ENCODE measurements around the gene ZNF683.
A peak's percentile ranks its signal among the peaks of the same experiment; 100 is the strongest.

ZNF683 gene

GRCh38 chr1:26354972-26355371 is 17.6 kb downstream of the ZNF683 start:
- Mint-ChIP-seq H3K4me1 (peaks cover 30% of the 10 kb centered on the region), H3K27ac (no peak overlapping the region), H3K4me3 (no peak overlapping the region), H3K27me3 (peaks cover 14% of the 10 kb centered on the region), H3K9me3 (no peaks in the 10 kb centered on the region)
- DNase-seq (no peak), ATAC-seq (no peak)

- H3K27ac Mint-ChIP-seq: peak within 1 kb of the TSS; percentile 8 to 72
- H3K4me3 Mint-ChIP-seq: no peak within 1 kb of the TSS
Observed at GRCh38 chr1:26353976-26354820, 18.4 kb downstream of the ZNF683 start, which contains the start of gene CRYBG2. Gene CRYBG2, minus strand, starts transcription at chr1:26354130. Its CDS starts 7,473 bp downstream, at chr1:26346657.

GRCh38 chr1:26353210-26353859 is 19.2 kb downstream of the ZNF683 start:
- Mint-ChIP-seq H3K27me3 (peaks cover 7% of the 10 kb centered on the region), H3K9me3 (no peaks in the 10 kb centered on the region), H3K27ac (peak overlapping the region; percentile 8 to 72), H3K4me1 (peaks cover 14% of the 10 kb centered on the region), H3K4me3 (no peak overlapping the region)
- DNase-seq (no peak), ATAC-seq (no peak)

More at GRCh38 chr1:26353976-26354820, 18.4 kb downstream of the ZNF683 start, which contains the start of gene CRYBG2:
- ATAC-seq (no peak), DNase-seq (no peak)
- Mint-ChIP-seq H3K27me3 (peaks cover 7% of the 10 kb centered on the region), H3K9me3 (no peaks in the 10 kb centered on the region), H3K4me1 (peaks cover 22% of the 10 kb centered on the region)

GRCh38 chr1:26352338-26352679 is 20.2 kb downstream of the ZNF683 start:
- Mint-ChIP-seq H3K27me3 (peaks cover 7% of the 10 kb centered on the region), H3K4me3 (no peak overlapping the region), H3K9me3 (no peaks in the 10 kb centered on the region), H3K27ac (no peak overlapping the region), H3K4me1 (peaks cover 5% of the 10 kb centered on the region)
- no peak for ATAC-seq
- no peak for DNase-seq

- Mint-ChIP-seq H3K4me3 (no peak overlapping the region), H3K4me1 (peaks cover 5% of the 10 kb centered on the region), H3K9me3 (no peaks in the 10 kb centered on the region), H3K27me3 (peaks cover 7% of the 10 kb centered on the region), H3K27ac (no peak overlapping the region)
- no peak for DNase-seq
- no peak for ATAC-seq
Observed at GRCh38 chr1:26351590-26352337, 20.8 kb downstream of the ZNF683 start.

GRCh38 chr1:26350701-26351589 is 21.6 kb downstream of the ZNF683 start:
- Mint-ChIP-seq H3K4me3 (no peak overlapping the region), H3K27me3 (peaks cover 5% of the 10 kb centered on the region), H3K27ac (no peak overlapping the region), H3K4me1 (peaks cover 4% of the 10 kb centered on the region), H3K9me3 (no peaks in the 10 kb centered on the region)
- DNase-seq: no peak
- no peak for ATAC-seq

- H3K4me1 Mint-ChIP-seq: no peaks in the 10 kb centered on the region
- no peaks in the 10 kb centered on the region for H3K9me3 Mint-ChIP-seq
- no peak overlapping the region for H3K4me3 Mint-ChIP-seq
- ATAC-seq (no peak), DNase-seq (no peak)
- no peaks in the 10 kb centered on the region for H3K27me3 Mint-ChIP-seq
- no peak overlapping the region for H3K27ac Mint-ChIP-seq
Observed at GRCh38 chr1:26350343-26350700, 22.2 kb downstream of the ZNF683 start.

GRCh38 chr1:26349877-26350244 is 22.7 kb downstream of the ZNF683 start:
- ATAC-seq: no peak
- Mint-ChIP-seq H3K27ac (no peak overlapping the region), H3K4me1 (no peaks in the 10 kb centered on the region), H3K9me3 (no peaks in the 10 kb centered on the region), H3K4me3 (no peak overlapping the region), H3K27me3 (no peaks in the 10 kb centered on the region)
- DNase-seq: no peak

- Mint-ChIP-seq H3K4me1 (no peaks in the 10 kb centered on the region), H3K4me3 (no peak overlapping the region), H3K9me3 (no peaks in the 10 kb centered on the region), H3K27me3 (no peaks in the 10 kb centered on the region), H3K27ac (no peak overlapping the region)
- DNase-seq: no peak
- ATAC-seq: no peak
Observed at GRCh38 chr1:26349188-26349876, 23.2 kb downstream of the ZNF683 start.

GRCh38 chr1:26346274-26347033 is 26.1 kb downstream of the ZNF683 start:
- H3K4me1 Mint-ChIP-seq: no peaks in the 10 kb centered on the region
- H3K27me3 Mint-ChIP-seq: no peaks in the 10 kb centered on the region
- DNase-seq: no peak
- ATAC-seq: no peak
- no peak overlapping the region for H3K4me3 Mint-ChIP-seq
- no peak overlapping the region for H3K27ac Mint-ChIP-seq
- no peaks in the 10 kb centered on the region for H3K9me3 Mint-ChIP-seq

GRCh38 chr1:26345718-26346117 is 26.8 kb downstream of the ZNF683 start:
- H3K4me1 Mint-ChIP-seq: no peaks in the 10 kb centered on the region
- H3K9me3 Mint-ChIP-seq: no peaks in the 10 kb centered on the region
- no peak overlapping the region for H3K4me3 Mint-ChIP-seq
- H3K27ac Mint-ChIP-seq: no peak overlapping the region
- ATAC-seq (no peak), DNase-seq (no peak)
- no peaks in the 10 kb centered on the region for H3K27me3 Mint-ChIP-seq

- Mint-ChIP-seq H3K4me1 (no peaks in the 10 kb centered on the region), H3K27ac (peak overlapping the region in 1 of 2 donors; percentile 64), H3K4me3 (no peak overlapping the region), H3K9me3 (no peaks in the 10 kb centered on the region), H3K27me3 (no peaks in the 10 kb centered on the region)
- ATAC-seq (no peak), DNase-seq (no peak)
Observed at GRCh38 chr1:26344147-26344920, 28.2 kb downstream of the ZNF683 start.

- DNase-seq: no peak
- H3K27ac Mint-ChIP-seq: no peak overlapping the region
- no peak for ATAC-seq
- no peaks in the 10 kb centered on the region for H3K9me3 Mint-ChIP-seq
- H3K4me1 Mint-ChIP-seq: peaks cover 28% of the 10 kb centered on the region
- no peak overlapping the region for H3K4me3 Mint-ChIP-seq
- H3K27me3 Mint-ChIP-seq: peaks cover 6% of the 10 kb centered on the region
Observed at GRCh38 chr1:26340047-26340481, 32.5 kb downstream of the ZNF683 start.
